GM19468 (cell line): ENCODE measurements around the gene ADIPOQ.
"Not testable (repeated sequence)": the region's sequence is repeated elsewhere in the genome, so short reads cannot be mapped to it uniquely, and the experiment has no call there.

Source experiments
- ATAC-seq: cut with Tn5 transposase; IDR thresholded peaks from one replicate; pipeline ENCODE4 v1.9.1; 2021; ENCODE audit warnings: mild to moderate bottlenecking, moderate library complexity, moderate number of reproducible peaks; ENCODE audit not compliant: unreplicated experiment; ENCODE audit errors: extremely low read depth

ADIPOQ gene

GRCh38 chr3:186895406-186895805, 52.9 kb downstream of the ADIPOQ start:
- no peak for ATAC-seq

GRCh38 chr3:186896006-186896405, 53.5 kb downstream of the ADIPOQ start:
- no peak for ATAC-seq

GRCh38 chr3:186896875-186897274, 54.4 kb downstream of the ADIPOQ start:
- no peak for ATAC-seq

GRCh38 chr3:186901135-186901734, 58.7 kb downstream of the ADIPOQ start:
- ATAC-seq: no peak

GRCh38 chr3:186902154-186902553, 59.6 kb downstream of the ADIPOQ start:
- no peak for ATAC-seq

- no peak for ATAC-seq
Measured at GRCh38 chr3:186902713-186903112, 60.2 kb downstream of the ADIPOQ start.

GRCh38 chr3:186903676-186904075, 61.2 kb downstream of the ADIPOQ start:
- ATAC-seq: not testable (repeated sequence)

- not testable (repeated sequence) for ATAC-seq
Measured at GRCh38 chr3:186907075-186907474, 64.6 kb downstream of the ADIPOQ start.
